ENCODE data around the gene EML4. TPM values are rescaled to one million over a fixed set of nuclear protein-coding genes. Genes with fewer than 3 reads are reported as not detected.

The EML4 gene
- total and polyA plus RNA-seq, 2 of the 13 experiments (the other 11 are each of a cell fraction or from before 2014, with no cell fraction given) = 243 to 476 TPM

DNA sequence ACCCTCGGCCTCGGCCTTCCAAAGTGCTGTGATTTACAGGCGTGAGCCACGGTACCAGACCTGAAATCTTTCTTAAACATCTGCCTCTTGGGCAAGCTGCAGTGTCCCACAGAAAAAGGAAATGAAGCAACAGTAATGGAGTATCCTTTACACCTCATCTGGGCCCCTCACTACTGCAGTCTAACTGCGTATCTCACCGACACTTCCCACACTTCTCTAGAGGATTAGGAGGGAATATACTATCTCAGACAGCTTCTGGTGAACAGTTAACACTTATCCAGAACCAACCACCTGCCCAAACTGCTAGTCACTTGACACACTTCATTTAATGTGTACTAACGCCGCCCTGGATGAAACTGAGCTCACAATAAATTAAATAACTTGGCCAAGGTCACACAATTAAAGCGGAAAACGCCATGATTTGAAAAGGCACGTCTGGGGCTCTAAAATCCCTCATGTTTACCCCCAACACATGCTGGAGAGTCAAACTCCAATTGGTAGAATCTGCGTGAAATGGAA is 190.9 kb downstream of the EML4 start:
- ATAC-seq = peak; percentile 5
- intact Hi-C loops (cut with micrococcal nuclease; ENCODE audit: unreplicated experiment) = loop anchor here (2.0 to 5.0 kb wide), 3 partner anchors 17 to 302 kb away; partner anchors contain the start of gene KCNG3
- TF ChIP-seq, protein P1, sequence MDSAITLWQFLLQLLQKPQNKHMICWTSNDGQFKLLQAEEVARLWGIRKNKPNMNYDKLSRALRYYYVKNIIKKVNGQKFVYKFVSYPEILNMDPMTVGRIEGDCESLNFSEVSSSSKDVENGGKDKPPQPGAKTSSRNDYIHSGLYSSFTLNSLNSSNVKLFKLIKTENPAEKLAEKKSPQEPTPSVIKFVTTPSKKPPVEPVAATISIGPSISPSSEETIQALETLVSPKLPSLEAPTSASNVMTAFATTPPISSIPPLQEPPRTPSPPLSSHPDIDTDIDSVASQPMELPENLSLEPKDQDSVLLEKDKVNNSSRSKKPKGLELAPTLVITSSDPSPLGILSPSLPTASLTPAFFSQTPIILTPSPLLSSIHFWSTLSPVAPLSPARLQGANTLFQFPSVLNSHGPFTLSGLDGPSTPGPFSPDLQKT (CRISPR knock-in tag; IDR thresholded peaks at IDR 0.05; ENCODE audit: borderline replicate concordance) = no peak
- no peak for TF ChIP-seq ZNF569 (CRISPR knock-in tag; IDR thresholded peaks at IDR 0.05; ENCODE audit: borderline replicate concordance)
- TF ChIP-seq, protein P2, sequence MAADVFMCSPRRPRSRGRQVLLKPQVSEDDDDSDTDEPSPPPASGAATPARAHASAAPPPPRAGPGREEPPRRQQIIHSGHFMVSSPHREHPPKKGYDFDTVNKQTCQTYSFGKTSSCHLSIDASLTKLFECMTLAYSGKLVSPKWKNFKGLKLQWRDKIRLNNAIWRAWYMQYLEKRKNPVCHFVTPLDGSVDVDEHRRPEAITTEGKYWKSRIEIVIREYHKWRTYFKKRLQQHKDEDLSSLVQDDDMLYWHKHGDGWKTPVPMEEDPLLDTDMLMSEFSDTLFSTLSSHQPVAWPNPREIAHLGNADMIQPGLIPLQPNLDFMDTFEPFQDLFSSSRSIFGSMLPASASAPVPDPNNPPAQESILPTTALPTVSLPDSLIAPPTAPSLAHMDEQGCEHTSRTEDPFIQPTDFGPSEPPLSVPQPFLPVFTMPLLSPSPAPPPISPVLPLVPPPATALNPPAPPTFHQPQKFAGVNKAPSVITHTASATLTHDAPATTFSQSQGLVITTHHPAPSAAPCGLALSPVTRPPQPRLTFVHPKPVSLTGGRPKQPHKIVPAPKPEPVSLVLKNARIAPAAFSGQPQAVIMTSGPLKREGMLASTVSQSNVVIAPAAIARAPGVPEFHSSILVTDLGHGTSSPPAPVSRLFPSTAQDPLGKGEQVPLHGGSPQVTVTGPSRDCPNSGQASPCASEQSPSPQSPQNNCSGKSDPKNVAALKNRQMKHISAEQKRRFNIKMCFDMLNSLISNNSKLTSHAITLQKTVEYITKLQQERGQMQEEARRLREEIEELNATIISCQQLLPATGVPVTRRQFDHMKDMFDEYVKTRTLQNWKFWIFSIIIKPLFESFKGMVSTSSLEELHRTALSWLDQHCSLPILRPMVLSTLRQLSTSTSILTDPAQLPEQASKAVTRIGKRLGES (CRISPR knock-in tag; IDR thresholded peaks at IDR 0.05; ENCODE audit: borderline replicate concordance) = no peak
- no peak for TF ChIP-seq ELF1 (CRISPR knock-in tag; IDR thresholded peaks at IDR 0.05)
- TF ChIP-seq ZNF329 (CRISPR knock-in tag; IDR thresholded peaks at IDR 0.05; ENCODE audit: low read depth) = no peak
- no peak for TF ChIP-seq RNF2 (conservative IDR thresholded peaks at IDR 0.05; ENCODE audit: low read depth)
- TF ChIP-seq CREB1 (IDR thresholded peaks at IDR 0.05) = no peak
- no peak for TF ChIP-seq CREB1 (CRISPR knock-in tag; IDR thresholded peaks at IDR 0.05)
- TF ChIP-seq RBM22 (optimal IDR thresholded peaks at IDR 0.05; ENCODE audit: low read length) = no peak
- TF ChIP-seq ZNF17 (CRISPR knock-in tag; IDR thresholded peaks at IDR 0.05) = no peak
- 0 out of 2 replicates have a peak, but pooled peaks have one; percentile 21 for TF ChIP-seq ZNF709 (CRISPR knock-in tag; IDR thresholded peaks at IDR 0.05)
- peak in 1 of 2 experiments; percentile 49; a peak in 1 of 4 replicates for TF ChIP-seq POLR2A (IDR thresholded peaks at IDR 0.05; ENCODE audit: insufficient read depth in 1 of 2, low read depth in 2 of 2, low read length in 2 of 2)
- TF ChIP-seq HES4 (CRISPR knock-in tag; IDR thresholded peaks at IDR 0.05; ENCODE audit: borderline replicate concordance) = no peak
- 0 out of 2 replicates have a peak, but pooled peaks have one; percentile 7 for TF ChIP-seq SMYD3 (CRISPR knock-in tag; IDR thresholded peaks at IDR 0.05)
- no peak for TF ChIP-seq MTF1 (CRISPR knock-in tag; IDR thresholded peaks at IDR 0.05)
- no peak for TF ChIP-seq REL (CRISPR knock-in tag; conservative IDR thresholded peaks at IDR 0.05)
- TF ChIP-seq ZMYM2 (CRISPR knock-in tag; IDR thresholded peaks at IDR 0.05) = no peak
- TF ChIP-seq ELF4 (CRISPR knock-in tag; IDR thresholded peaks at IDR 0.05; ENCODE audit: borderline replicate concordance) = no peak
- TF ChIP-seq TOE1 (CRISPR knock-in tag; IDR thresholded peaks at IDR 0.05) = no peak
- TF ChIP-seq RAD21 (CRISPR knock-in tag; IDR thresholded peaks at IDR 0.05) = 0 out of 2 replicates have a peak, but pooled peaks have one; percentile 17
- TF ChIP-seq FOXC1 (CRISPR knock-in tag; IDR thresholded peaks at IDR 0.05; ENCODE audit: borderline replicate concordance) = peak; percentile 3; the same call in 1 of the 2 replicates
- TF ChIP-seq SP4 (CRISPR knock-in tag; IDR thresholded peaks at IDR 0.05) = no peak

More for the DNA sequence above, 190.9 kb downstream of the EML4 start:
- WGBS (ENCODE audit: low lambda C conversion rate) = under 1% methylated on average over 12 of the region's 12 CpGs
- in situ Hi-C loops (cut with HindIII; ENCODE audit: extremely low pct_ligation_motif_present, low pct_unique_long_range_greater_than_20kb) = loop anchor here (25.0 kb wide), 1 partner anchor 498 kb away; no protein-coding TSS in a partner anchor
- H3K4me3 ChIP-seq (replicated peaks in 1 of 3; ENCODE audit: insufficient read depth in 1 of 3, low read depth in 2 of 3, low read length in 3 of 3) = peak overlapping the region; percentile 84 to 98 (median 94)
- no peaks in the 10 kb centered on the region; a peak in 1 of 5 replicates for H3K27me3 ChIP-seq (ENCODE audit: control insufficient read depth in 1 of 2, insufficient read depth in 2 of 2, low read length in 2 of 2)
- no peaks in the 10 kb centered on the region; a peak in 1 of 5 replicates for H3K36me3 ChIP-seq (replicated peaks in 1 of 2; ENCODE audit: control insufficient read depth in 1 of 2, insufficient read depth in 2 of 2, low read length in 2 of 2)
- no peaks in the 10 kb centered on the region; the same call in 1 of the 2 replicates for H4K20me1 ChIP-seq (ENCODE audit: insufficient read depth, low read length)
- FAIRE-seq (no peak), DNase-seq (ENCODE audit: low spot score) (no peak)
- peaks cover 57% of the 10 kb centered on the region for H3K79me2 ChIP-seq (ENCODE audit: insufficient read depth, low read length)
- peak overlapping the region; percentile 89 for H3K4me2 ChIP-seq (ENCODE audit: low read depth, low read length)
- peak overlapping the region; percentile 97 for H3K9ac ChIP-seq (ENCODE audit: insufficient read depth, low read depth, low read length)
- CTCF ChIA-PET (ENCODE audit: low intra/inter-chr PET ratio, low total read pairs) = no interaction called here
- POLR2A ChIA-PET = interaction anchor here (0.8 to 1.4 kb wide), 5 partner anchors 9 to 268 kb away, joined by 3 to 4 read pairs (median 3); no protein-coding TSS in a partner anchor
- H2AFZ ChIP-seq (ENCODE audit: low read length) = no peak overlapping the region
- H3K4me1 ChIP-seq (ENCODE audit: insufficient read depth, low read length) = peaks cover 53% of the 10 kb centered on the region
- H3K27ac ChIP-seq (ENCODE audit: extremely low read length, insufficient read depth, low read length) = peak overlapping the region; percentile 96
- H3K9me3 ChIP-seq (ENCODE audit: low read length) = no peaks in the 10 kb centered on the region
- TSS peak; percentile 71 for BruUV-seq (replicated peaks)

Measured in HepG2 (cell line).